GM12891 (cell line): ENCODE data around the gene PPP2R2D.
A peak's percentile ranks its signal among the peaks of the same experiment; 100 is the strongest.

Source experiments
- DNase-seq: peaks from one replicate; pipeline ENCODE4 v3.0.0; 2011; ENCODE audit warnings: low spot score; ENCODE audit not compliant: insufficient read length
- FAIRE-seq: peaks from 2 replicates; lab custom pipeline; 2011; peaks lifted over from hg19 to GRCh38; lab: Jason Lieb, UNC
- PAX5 ChIP-seq: IDR thresholded peaks from 2 replicates; pipeline ENCODE4 v1.6.1; 2011; ENCODE audit warnings: low read length, moderate library complexity, mild to moderate bottlenecking; ENCODE audit not compliant: insufficient read depth, severe bottlenecking
- POLR2A ChIP-seq: IDR thresholded peaks from 2 replicates; pipeline ENCODE4 v1.6.1; 2011; ENCODE audit warnings: low read depth, low read length, control low read depth
- POLR2AphosphoS5 ChIP-seq: IDR thresholded peaks from 2 replicates; pipeline ENCODE4 v1.6.1; 2011; ENCODE audit warnings: low read depth, low read length, control low read depth
- POU2F2 ChIP-seq: IDR thresholded peaks from 2 replicates; pipeline ENCODE4 v1.6.1; 2011; ENCODE audit warnings: low read depth, mild to moderate bottlenecking, control low read depth, low read length, moderate library complexity
- SPI1 ChIP-seq: IDR thresholded peaks from 2 replicates; pipeline ENCODE4 v1.6.1; 2011; ENCODE audit warnings: low read depth, low read length, control low read depth
- TAF1 ChIP-seq: IDR thresholded peaks from 2 replicates; pipeline ENCODE4 v1.6.1; 2011; ENCODE audit warnings: low read depth, low read length, control low read depth

PPP2R2D gene

GRCh38 chr10:131961047-131961776, 60.4 kb downstream of the PPP2R2D start:
- TF ChIP-seq POLR2AphosphoS5 (no peak), PAX5 (no peak), POU2F2 (no peak), POLR2A (no peak), TAF1 (no peak), SPI1 (no peak)

GRCh38 chr10:131961777-131962662, 61.2 kb downstream of the PPP2R2D start:
- DNase-seq = no peak
- TF ChIP-seq POLR2AphosphoS5 (no peak), POLR2A (no peak), TAF1 (no peak), POU2F2 (no peak), PAX5 (no peak), SPI1 (no peak)
- no peak for FAIRE-seq

More at GRCh38 chr10:131961047-131961776, 60.4 kb downstream of the PPP2R2D start:
- DNase-seq (no peak), FAIRE-seq (no peak)

- DNase-seq = no peak
- no peak for FAIRE-seq
- TF ChIP-seq SPI1 = no peak
These were observed 62.5 kb downstream of the PPP2R2D start for GRCh38 chr10:131963350-131963749.

- no peak for FAIRE-seq
- TF ChIP-seq SPI1 = no peak
- no peak for TF ChIP-seq POLR2AphosphoS5
- no peak for TF ChIP-seq TAF1
- no peak for TF ChIP-seq POLR2A
- no peak for TF ChIP-seq PAX5
- TF ChIP-seq POU2F2 = no peak
- DNase-seq = no peak
These were observed 63.0 kb downstream of the PPP2R2D start for GRCh38 chr10:131963811-131964210.

- TF ChIP-seq POLR2AphosphoS5 = no peak
- no peak for TF ChIP-seq PAX5
- TF ChIP-seq POLR2A = no peak
- TF ChIP-seq TAF1 = no peak
- TF ChIP-seq SPI1 = no peak
- no peak for TF ChIP-seq POU2F2
- DNase-seq = no peak
- FAIRE-seq = no peak
These were observed 63.5 kb downstream of the PPP2R2D start for GRCh38 chr10:131964298-131964697.

- TF ChIP-seq POLR2AphosphoS5 (no peak), POU2F2 (no peak), PAX5 (no peak), POLR2A (no peak), TAF1 (no peak), SPI1 (no peak)
- FAIRE-seq = no peak
- DNase-seq = no peak
These were observed 68.1 kb downstream of the PPP2R2D start for GRCh38 chr10:131968949-131969348.

GRCh38 chr10:131970946-131971345, 70.1 kb downstream of the PPP2R2D start:
- DNase-seq (no peak), FAIRE-seq (no peak)
- no peak for TF ChIP-seq SPI1
- no peak for TF ChIP-seq POLR2AphosphoS5
- TF ChIP-seq POLR2A = no peak
- TF ChIP-seq PAX5 = no peak
- TF ChIP-seq TAF1 = no peak
- no peak for TF ChIP-seq POU2F2

- no peak for TF ChIP-seq SPI1
- no peak for TF ChIP-seq POLR2AphosphoS5
- TF ChIP-seq POU2F2 = no peak
- TF ChIP-seq POLR2A = no peak
- TF ChIP-seq TAF1 = no peak
- TF ChIP-seq PAX5 = no peak
- FAIRE-seq (no peak), DNase-seq (no peak)
These were observed 70.8 kb downstream of the PPP2R2D start for GRCh38 chr10:131971591-131971990.

- no peak for FAIRE-seq
- TF ChIP-seq POLR2AphosphoS5 = no peak
- peak; percentile 38; the same call in 1 of the 2 replicates for TF ChIP-seq POU2F2
- DNase-seq = no peak
These were observed 71.8 kb downstream of the PPP2R2D start for GRCh38 chr10:131972474-131973071.
